ENCODE measurements around the gene SLC6A8. TPM values are rescaled to one million over a fixed set of nuclear protein-coding genes. Genes with fewer than 3 reads are reported as not detected.
A peak's percentile ranks its signal among the peaks of the same experiment; 100 is the strongest.

SLC6A8 gene
- total and polyA plus RNA-seq, 9 donors = 6.3 to 23.5 (median 11.4) TPM

DNA sequence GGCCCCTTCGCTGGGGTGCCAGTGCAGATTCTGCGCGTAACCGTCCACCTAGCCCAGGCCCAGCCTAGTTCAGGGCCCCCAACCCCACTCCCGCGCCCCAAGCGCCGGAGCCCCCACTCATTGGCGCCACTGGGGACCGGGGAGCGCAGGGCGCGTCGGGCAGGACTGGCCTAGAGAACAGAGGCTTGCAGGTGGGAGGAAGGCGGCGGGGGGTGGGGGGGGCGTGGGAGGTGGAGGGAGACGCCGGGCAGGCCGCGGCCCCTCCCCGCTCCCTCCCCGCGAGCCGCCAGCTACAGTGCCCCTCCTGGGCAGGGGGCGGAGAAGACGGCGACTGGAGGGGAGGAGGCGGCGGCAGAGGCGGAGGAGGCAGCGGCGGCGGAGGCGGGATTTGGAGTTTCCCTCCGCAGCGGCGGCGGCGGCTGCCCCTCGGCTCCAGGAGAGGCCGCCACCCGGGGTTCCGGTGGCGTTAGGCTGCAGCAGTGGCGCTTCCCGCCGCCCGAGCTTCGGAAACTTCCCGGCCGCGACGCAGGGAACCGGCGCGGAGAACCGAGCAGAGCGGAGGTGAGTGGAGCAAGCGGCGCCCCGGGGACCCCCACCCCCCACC, 45.6 kb upstream of the SLC6A8 start:
- no peaks in the 10 kb centered on the region for H3K27me3 ChIP-seq
- 20 to 32% (median 32%) methylated on average over 47 to 62 of the region's 62 CpGs for WGBS, 3 donors

DNA sequence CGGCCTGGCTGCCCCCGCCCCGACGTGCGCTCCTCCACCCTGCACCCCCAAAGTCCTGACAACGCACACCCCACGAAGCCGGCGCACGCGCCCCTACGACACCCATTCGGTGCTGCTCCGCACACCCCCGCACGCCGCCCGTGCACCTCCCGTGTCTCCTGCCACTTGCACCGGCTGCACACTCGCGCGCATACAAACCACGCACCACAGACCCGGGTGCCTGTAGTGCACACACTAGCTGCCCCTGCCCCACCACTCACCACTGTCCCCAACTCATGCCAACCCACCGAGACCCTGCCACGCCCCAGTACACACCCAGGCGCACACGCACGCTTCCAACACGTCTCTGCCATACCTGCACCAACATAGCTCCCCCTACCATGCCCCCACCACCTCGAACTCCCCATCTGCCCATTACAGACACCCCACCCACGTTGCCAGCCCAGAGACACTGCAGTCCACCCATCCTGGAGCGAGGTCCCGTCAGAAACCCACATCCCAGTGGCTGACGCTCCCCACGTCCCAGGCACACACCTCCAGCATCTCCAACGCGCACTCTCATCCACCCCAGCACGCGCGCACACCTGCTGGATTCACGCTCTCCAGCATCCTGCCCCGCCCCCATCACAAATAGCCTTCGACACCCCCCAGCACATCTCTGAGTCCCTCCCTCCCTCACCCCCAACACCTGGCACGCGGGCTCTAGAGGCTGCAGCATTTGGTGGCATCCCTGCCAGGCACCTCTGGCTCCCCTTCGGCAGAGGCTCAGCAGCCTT, 44.9 kb upstream of the SLC6A8 start:
- no peaks in the 10 kb centered on the region for H3K36me3 ChIP-seq
- intact Hi-C loops (cut with DNase I) = no loop called here
- H3K4me1 ChIP-seq (ENCODE audit: insufficient read depth) = no peaks in the 10 kb centered on the region
- no peaks in the 10 kb centered on the region for H3K9me3 ChIP-seq
- no peak overlapping the region for H3K4me3 ChIP-seq
- no peak overlapping the region for H3K27ac ChIP-seq
- peak in 2 of 5 donors; percentile 3 to 25 for DNase-seq
- 30 to 45% (median 41%) methylated on average over 41 to 48 of the region's 48 CpGs for WGBS, 3 donors
- TF ChIP-seq EP300 (IDR thresholded peaks at IDR 0.05) (no peak), POLR2A (IDR thresholded peaks at IDR 0.05) (no peak)
- TF ChIP-seq, protein P1, sequence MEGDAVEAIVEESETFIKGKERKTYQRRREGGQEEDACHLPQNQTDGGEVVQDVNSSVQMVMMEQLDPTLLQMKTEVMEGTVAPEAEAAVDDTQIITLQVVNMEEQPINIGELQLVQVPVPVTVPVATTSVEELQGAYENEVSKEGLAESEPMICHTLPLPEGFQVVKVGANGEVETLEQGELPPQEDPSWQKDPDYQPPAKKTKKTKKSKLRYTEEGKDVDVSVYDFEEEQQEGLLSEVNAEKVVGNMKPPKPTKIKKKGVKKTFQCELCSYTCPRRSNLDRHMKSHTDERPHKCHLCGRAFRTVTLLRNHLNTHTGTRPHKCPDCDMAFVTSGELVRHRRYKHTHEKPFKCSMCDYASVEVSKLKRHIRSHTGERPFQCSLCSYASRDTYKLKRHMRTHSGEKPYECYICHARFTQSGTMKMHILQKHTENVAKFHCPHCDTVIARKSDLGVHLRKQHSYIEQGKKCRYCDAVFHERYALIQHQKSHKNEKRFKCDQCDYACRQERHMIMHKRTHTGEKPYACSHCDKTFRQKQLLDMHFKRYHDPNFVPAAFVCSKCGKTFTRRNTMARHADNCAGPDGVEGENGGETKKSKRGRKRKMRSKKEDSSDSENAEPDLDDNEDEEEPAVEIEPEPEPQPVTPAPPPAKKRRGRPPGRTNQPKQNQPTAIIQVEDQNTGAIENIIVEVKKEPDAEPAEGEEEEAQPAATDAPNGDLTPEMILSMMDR (IDR thresholded peaks at IDR 0.05) = no peak
- no peaks in the 10 kb centered on the region for H3K27me3 ChIP-seq

More for the DNA sequence above, 45.6 kb upstream of the SLC6A8 start:
- DNase-seq = peak in 1 of 5 donors; percentile 33
- H3K9me3 ChIP-seq = no peaks in the 10 kb centered on the region
- H3K27ac ChIP-seq = no peak overlapping the region
- intact Hi-C loops (cut with DNase I) = no loop called here
- TF ChIP-seq EP300 (IDR thresholded peaks at IDR 0.05) (no peak), POLR2A (IDR thresholded peaks at IDR 0.05) (no peak)
- TF ChIP-seq, protein P1 (IDR thresholded peaks at IDR 0.05) = no peak
- H3K4me1 ChIP-seq (ENCODE audit: insufficient read depth) = no peaks in the 10 kb centered on the region
- no peaks in the 10 kb centered on the region for H3K36me3 ChIP-seq
- H3K4me3 ChIP-seq = no peak overlapping the region

DNA sequence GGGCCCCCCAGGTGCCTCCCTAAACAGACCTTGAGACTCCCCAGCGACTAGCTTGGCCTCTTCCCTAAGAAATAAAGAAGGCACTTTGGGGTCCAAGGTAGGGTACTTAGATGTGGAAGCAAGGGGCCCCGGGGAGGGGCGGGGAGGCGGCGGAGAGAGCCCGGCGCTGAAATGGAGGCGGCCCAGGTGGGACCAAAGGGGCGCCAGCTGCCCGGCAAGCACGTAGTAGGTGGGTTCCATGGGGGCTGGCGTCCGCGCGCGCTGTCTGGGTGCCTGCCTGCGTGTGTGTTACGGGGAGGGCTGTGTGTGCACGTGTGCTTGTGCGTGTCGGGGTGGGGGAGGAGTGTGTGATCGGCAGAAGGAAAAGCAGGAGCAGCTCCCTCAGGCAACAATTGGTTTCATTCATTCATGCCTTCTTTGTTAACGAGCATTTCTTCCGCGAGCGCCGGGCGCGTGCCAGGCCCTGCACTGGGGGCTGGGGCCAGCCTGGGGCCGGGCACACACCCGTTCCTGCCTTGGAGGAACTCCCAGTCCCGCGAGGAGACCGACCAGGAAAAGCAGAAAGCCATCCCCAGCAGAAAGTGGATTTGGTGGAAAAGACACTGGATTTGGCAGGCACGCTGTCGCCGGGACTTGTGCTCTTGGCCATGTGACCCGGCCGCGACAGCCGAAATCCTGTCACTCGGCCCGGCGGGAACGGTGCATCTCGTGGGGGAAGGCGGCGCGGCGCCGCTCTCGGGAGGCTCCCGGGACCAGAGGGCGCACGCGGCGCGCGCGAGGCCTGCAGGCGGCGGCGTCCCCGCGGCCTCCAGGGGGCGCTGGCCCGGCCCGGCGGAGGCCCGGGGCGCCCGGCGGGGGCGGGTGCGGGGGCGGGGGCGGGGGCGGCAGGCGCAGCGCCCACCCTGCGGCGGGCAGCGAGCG, 44.0 kb upstream of the SLC6A8 start:
- intact Hi-C loops (cut with DNase I) = no loop called here
- H3K4me1 ChIP-seq (ENCODE audit: insufficient read depth) = no peaks in the 10 kb centered on the region
- no peak overlapping the region for H3K27ac ChIP-seq
- DNase-seq = peak in 3 of 5 donors; percentile 7 to 33 (median 32)
- H3K27me3 ChIP-seq = no peaks in the 10 kb centered on the region
- WGBS, 3 donors = 25 to 32% (median 31%) methylated on average over 53 to 84 of the region's 84 CpGs
- TF ChIP-seq, protein P1 (IDR thresholded peaks at IDR 0.05) = no peak
- no peak for TF ChIP-seq POLR2A (IDR thresholded peaks at IDR 0.05)
- TF ChIP-seq EP300 (IDR thresholded peaks at IDR 0.05) = no peak
- no peaks in the 10 kb centered on the region for H3K36me3 ChIP-seq
- H3K9me3 ChIP-seq = no peaks in the 10 kb centered on the region
- H3K4me3 ChIP-seq = no peak overlapping the region
